ENCODE measurements around the gene RRP9.
A peak's percentile ranks its signal among the peaks of the same experiment; 100 is the strongest.

DNA sequence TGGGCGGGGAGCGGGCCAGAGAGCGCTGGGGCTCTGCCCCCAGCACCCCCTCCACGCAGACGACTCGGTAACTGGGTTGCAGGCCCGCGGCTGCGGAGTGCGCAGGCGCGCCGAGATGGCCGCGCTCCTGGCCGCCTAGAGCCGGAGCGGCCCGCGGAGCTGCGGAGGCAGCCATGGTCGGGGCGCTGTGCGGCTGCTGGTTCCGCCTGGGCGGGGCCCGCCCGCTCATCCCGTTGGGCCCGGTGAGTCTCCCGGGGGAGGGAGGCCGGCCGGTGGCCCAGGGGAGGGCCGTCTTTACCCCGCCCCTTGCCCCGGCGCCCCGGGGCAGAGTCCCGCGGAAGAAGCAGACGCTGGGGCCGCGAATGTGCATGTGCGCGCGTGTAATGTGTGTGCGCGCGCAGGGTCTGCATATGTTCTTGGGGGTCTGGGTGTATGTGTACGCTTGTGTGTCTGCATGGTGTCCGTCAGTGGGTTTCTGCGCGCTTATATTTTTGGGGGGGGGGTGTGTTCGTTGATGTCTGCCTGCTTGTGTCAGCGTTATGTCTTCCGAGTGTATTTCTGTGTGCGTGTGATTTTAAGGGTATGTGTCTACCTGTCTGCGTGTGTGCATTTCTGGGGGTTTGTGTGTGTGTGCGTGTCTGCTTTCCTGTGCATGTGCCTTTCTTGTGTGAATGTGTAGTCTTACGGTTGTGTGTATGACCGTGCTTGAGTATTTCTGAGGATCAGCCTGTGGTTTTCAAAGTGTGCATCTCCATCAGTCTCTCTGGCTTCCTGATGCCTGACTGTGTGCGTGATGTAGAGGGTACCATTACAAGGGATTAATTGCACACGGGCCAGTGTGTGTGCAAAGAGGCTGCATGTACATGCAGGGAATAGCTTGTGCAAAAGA is 33.5 kb upstream of the RRP9 start, which contains the start of gene ABHD14A:
- TF ChIP-seq CTCF (IDR thresholded peaks at IDR 0.05) (no peak), POLR2AphosphoS5 (IDR thresholded peaks at IDR 0.05) (peak; percentile 42 to 87 (median 85)), EP300 (IDR thresholded peaks at IDR 0.05; ENCODE audit: low read depth) (no peak)
